ENCODE measurements around the gene BHLHA15.

Gene BHLHA15

DNA sequence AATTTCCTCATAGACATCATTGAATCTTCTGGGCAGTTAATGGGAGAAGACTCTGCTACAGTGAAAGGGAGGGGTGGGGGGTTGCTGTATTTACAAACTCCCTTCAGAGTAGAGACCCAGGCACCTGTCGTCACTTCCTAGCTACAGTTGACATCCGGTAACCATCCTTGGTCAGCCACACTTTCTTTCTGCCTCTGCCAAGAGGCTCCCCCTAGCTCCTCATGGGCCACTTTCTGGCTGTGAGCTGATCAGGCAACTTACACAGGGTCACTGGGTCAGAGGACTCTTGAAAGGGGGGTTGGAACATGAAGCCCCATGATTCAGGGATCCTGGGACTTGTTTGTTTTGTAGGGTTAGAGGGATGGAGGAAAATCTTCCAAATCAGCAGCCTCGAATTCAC lies 39.5 kb downstream of the BHLHA15 start:
- DNase-seq = peak; percentile 79

DNA sequence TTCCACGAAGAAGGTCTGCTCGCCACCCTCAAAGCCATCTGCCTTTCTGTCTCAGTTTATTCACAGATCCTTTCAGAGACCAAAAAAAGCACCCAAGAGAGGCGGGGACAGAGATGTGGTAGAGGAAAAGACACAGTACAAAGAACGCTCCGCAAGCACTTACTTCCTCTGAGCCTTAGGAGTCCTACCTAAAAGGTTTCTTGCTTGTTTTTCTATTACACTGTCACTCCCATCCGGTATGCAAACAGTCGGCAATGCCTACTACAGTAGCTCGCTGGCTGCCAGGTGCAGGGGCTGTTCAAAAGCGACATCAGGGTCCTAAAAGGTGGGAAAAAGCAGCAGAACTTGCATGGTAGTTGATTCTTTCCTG lies 40.0 kb downstream of the BHLHA15 start:
- DNase-seq = no peak

DNA sequence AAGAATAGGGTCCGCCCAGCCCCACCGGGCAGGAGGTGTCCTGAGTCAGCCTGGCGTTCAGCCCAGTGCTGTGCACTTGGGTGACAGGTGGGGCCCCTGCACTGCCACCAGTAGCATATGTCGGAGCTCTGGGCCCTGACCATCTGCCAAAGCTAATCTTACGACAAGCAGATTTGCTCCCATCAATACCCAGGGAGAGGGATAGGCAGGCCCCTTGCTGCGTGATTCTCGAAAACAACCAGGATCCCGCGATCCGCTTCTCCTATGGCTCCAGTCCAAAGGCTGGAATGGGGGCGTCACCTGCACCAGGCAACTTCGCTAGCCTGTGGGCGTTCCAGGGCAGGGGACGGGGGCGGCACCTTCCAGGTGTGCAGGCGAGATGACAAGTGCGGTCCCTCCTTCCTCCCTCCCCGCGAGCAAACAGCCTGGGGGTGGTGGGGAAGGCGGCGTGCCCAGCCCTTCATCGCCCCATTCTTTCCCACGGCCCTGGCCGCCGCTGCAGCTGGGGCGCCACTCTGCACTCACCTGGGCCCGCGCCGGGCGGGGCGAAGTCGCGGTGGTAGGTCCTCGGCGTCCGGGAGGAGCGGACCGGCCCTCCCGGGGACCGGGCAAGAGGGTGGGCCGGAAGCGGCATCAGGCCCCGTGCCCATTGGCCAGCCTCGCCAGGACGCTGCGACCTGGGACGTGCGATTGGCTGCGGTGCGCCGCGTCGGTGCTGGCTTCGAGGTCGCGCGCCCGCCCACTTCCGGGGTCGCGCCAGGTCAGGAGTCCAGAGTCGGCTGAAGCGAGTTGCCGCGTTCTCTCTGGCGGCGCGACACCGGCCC lies 40.6 kb downstream of the BHLHA15 start, which contains the start of gene TECPR1:
TSS of gene TECPR1 (minus strand) at position 632 of the 824 bp plus-strand sequence. CDS start 6,086 bp downstream, outside the sequence.
- peak; percentile 97 for DNase-seq

DNA sequence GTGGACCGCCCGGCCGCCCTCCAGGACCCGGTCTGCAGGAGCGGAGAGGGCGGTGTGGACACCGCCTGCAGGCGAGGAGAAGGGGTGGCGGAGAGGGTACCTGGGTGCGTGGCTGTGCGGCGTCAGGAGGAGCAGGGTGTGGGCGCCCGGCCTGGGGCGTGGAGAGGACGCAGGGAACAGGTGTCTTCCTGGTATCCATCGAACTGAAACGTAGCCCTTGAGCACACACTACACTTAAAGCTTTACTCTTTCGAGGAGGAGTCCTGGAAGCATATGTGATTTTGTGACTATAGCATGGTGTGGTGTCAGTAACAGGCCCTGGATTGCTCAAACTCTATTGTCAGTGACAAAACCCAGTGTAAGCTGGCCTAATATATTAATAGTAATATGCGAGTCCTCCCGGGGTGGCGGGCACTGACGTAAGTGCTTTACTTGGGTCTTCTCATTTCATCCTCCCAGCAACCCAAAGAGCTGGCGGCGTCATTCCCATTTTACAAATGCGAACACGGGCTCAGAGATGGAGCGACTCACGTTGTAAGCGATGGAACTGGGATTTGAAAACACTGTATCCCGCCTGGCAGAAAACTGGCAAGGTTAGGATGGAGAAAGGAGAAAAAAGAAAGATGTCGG lies 41.3 kb downstream of the BHLHA15 start:
- no peak for DNase-seq

DNA sequence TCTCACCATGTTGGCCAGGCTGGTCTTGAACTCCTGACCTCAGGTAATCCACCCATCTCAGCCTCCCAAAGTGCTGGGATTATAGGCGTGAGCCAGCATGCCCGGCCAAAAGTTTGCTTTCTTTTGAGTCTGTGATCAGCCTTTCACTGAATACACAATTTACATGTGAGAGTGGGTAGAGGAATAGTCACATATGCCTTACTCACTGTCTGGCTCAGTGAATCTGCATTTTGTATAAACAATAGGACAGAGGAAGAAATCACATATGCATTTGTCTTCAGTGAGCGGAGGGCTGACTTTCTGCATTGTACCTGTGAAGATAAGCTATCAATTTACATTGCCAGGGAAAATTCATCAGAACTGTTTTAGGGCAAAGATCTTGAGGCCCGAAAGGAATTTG lies 43.3 kb downstream of the BHLHA15 start:
- DNase-seq = no peak

DNA sequence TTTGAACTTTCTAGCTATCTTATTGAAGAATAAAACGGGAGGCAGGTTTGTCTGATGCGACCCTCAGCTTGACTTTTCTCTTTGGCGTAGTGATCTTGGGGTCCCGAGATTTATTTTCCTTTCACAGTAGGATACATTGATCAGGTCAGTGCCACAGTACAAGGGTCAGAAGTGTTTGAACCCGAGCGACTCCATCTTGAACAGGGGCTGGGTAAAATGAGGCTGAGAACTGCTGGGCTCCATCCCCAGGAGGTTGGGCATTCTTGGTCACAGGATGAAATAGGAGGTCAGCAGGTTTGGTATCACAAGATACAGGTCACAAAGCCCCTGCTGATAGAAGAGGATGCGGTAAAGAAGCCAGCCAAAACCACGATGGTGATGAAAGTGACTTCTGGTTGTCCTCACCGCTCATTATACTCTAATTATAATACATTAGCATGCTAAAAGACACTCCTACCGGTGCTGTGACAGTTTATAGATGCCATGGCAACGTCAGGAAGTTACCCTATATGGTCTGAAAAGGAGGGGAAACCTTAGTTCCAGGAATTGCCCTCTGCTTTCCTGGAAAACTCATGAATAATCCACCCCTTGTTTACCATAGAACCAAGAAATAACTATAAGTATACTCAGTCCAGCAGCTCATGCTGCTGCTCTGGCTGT lies 43.8 kb downstream of the BHLHA15 start:
- DNase-seq = no peak

DNA sequence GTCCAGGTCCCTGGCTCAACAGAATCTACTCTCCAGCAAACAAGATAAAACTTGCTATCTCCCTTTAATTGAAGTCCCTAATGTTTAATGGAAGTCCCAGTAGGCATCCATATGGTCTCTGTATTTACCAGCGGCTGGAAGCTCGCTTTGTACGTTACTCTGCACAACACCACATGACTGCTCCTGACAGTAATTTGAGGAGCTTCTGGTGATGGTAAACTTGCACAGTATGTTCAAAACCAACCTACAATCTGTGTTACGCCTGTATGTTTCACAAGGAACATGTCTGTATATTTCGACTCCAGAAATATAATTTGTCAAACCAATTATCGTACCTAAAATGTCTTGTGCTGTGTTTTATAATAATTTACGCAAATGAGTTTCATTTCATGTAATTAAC lies 45.2 kb downstream of the BHLHA15 start:
- DNase-seq = no peak

DNA sequence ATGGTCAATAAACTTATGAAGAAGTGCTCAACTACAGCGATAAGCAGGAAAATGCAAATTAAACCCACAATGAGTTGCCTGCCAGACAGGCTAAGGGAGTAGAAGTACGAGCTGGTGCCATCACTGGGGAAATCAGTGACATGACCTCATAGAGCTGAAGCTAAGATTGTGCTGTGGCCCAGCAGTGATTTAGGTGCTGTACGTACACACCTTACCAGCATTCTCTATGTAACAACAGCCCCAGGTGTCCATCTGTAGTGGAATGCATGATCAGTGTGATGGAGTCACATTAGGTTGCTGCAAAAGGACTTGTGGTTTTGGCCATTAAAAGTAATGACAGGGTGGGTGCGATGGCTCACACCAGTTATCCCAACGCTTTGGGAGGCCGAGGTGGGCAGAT lies 46.5 kb downstream of the BHLHA15 start:
- no peak for DNase-seq

Measured in activated effector memory CD4-positive, alpha-beta T cell treated with anti-CD3 and anti-CD28 coated beads, Interleukin-2, amount 50 U/mL, for 16 hours (primary cell).